ENCODE results near the gene PGBD5.

The PGBD5 gene

GRCh38 chr1:230345139-230345885 lies 80.8 kb downstream of the PGBD5 start:
- DNase-seq: no peak

- no peak for DNase-seq
These were observed 83.4 kb downstream of the PGBD5 start for GRCh38 chr1:230342699-230343098.

GRCh38 chr1:230342019-230342418 lies 84.1 kb downstream of the PGBD5 start:
- DNase-seq: no peak

- DNase-seq: no peak
These were observed 85.0 kb downstream of the PGBD5 start for GRCh38 chr1:230341162-230341546.

GRCh38 chr1:230340526-230341161 lies 85.5 kb downstream of the PGBD5 start:
- no peak for DNase-seq

- DNase-seq: no peak
These were observed 87.1 kb downstream of the PGBD5 start for GRCh38 chr1:230339033-230339432.

GRCh38 chr1:230337266-230337665 lies 88.9 kb downstream of the PGBD5 start:
- no peak for DNase-seq

GRCh38 chr1:230335861-230336522 lies 90.1 kb downstream of the PGBD5 start:
- no peak for DNase-seq

- DNase-seq: no peak
These were observed 91.7 kb downstream of the PGBD5 start for GRCh38 chr1:230334447-230334837.

GRCh38 chr1:230333590-230334446 lies 92.3 kb downstream of the PGBD5 start:
- no peak for DNase-seq

- DNase-seq: no peak
These were observed 93.5 kb downstream of the PGBD5 start for GRCh38 chr1:230332575-230333066.

- no peak for DNase-seq
These were observed 94.1 kb downstream of the PGBD5 start for GRCh38 chr1:230332061-230332460.

GRCh38 chr1:230330157-230330556 lies 96.0 kb downstream of the PGBD5 start:
- no peak for DNase-seq

- no peak for DNase-seq
These were observed 97.7 kb downstream of the PGBD5 start for GRCh38 chr1:230328342-230329015.

GRCh38 chr1:230327892-230328284 lies 98.2 kb downstream of the PGBD5 start:
- DNase-seq: no peak

GRCh38 chr1:230326971-230327891 lies 98.9 kb downstream of the PGBD5 start:
- no peak for DNase-seq

GRCh38 chr1:230323686-230324085 lies 102.4 kb downstream of the PGBD5 start:
- DNase-seq: no peak

- no peak for DNase-seq
These were observed 103.1 kb downstream of the PGBD5 start for GRCh38 chr1:230322967-230323547.

- DNase-seq: no peak
These were observed 103.7 kb downstream of the PGBD5 start for GRCh38 chr1:230322421-230322756.

- peak in 1 of 2 experiments; percentile 38 for DNase-seq
These were observed 104.3 kb downstream of the PGBD5 start for GRCh38 chr1:230321741-230322420.

All from NCI-H446 (cell line).